ENCODE measurements around the gene PRRT1B.
"Not testable (repeated sequence)": the region's sequence is repeated elsewhere in the genome, so short reads cannot be mapped to it uniquely, and the experiment has no call there.

The PRRT1B gene

DNA sequence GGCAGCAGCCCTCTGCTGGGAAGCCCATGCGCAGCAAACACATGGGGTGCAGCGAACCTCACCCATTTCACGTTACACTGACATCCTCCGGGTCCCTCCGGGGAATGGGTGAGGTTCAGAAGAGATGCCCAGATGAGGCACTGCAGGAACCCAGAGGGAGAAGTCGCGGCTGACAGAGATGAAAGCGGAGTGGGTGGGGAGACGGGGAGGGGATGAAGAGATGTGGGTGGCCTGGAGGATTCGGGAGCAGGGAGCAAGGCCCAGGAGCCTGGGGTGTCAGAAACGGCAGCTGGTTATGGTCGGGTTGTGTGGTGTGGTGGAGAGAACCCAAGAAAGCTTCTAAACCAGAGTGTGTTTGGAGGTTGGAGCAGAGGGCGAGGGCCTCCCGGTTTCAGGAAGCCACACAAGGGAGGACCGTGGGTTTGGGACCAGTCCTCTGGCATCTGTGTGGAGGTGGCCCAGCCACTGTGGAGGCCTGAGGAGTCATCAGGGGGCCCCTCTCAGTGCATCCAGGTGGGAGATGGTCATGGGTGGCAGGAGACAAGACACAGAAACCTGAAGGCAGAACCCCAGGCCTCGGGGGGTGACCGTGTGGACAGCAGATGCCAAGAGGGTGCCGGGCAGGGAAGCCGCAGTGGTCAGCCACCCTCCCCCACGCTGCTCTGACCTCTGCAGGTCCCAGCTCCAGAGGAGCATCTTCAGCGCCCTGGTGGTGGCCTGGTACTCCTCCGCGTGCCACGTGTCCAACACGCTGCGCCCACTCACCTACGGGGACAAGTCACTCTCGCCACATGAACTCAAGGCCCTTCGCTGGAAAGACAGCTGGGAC is 22.9 kb upstream of the PRRT1B start:
- no peak for DNase-seq (ENCODE audit: low spot score)

DNA sequence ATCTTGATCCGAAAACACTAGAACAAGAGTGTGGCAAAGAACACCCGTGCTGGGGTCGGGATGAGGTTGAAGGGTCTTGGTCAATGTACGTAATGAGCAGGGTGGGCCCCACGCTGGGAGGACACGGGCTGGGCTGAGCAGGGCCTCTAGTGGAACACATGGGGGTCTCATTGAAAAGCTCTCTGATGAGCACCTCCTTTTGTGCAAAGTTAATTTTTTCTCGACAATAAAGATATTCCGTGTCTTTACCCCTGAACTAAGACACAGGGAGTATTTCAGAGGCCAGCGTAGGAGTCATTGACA is 22.3 kb upstream of the PRRT1B start:
- no peak for DNase-seq (ENCODE audit: low spot score)

DNA sequence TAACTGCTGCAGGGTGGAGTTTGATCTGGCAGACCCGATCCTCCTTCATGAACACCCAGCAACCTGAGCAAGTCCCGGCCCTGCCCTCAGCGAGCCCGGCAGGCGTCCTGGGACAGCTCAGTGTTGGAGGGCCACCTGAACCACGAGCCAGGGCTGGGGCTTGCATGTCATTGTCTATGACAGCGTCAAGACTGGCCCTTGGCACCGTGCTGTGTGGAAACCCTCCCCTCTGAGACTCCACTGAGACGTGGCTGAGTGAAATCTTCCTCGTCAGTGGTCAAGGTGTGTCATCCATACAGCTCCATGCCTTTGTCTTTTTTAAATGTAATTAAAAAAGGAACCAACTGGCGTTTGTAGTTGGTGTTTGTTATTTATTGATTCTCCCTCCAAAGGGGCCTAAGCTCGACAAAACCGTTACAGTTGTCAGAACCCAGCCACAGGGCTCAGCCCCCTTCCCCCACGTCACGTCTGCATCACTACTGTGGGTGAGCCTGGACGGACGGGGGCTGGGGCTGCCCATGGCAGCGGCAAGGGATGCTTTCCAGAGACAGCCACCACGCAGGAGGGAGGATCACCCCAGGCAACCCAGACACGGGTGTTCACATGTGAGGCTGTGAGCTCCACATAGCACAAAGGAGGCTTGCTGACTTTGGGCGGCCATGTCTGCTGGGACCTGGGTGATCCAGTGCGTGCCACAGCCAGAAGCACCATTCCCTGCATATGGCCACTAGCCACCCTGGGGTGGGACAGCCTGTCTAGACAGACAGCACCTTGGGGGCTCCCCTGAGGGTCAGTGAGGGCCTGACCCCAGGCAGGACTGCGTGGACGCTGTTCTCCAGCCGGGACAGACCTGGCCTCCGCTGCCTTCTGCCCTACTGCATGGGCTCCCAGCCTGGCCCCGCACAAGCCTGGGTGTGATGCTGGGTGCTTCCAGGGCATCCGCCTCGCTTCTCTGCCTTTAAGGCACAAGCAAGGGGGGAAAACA is 21.6 kb upstream of the PRRT1B start:
- no peak for DNase-seq (ENCODE audit: low spot score)

DNA sequence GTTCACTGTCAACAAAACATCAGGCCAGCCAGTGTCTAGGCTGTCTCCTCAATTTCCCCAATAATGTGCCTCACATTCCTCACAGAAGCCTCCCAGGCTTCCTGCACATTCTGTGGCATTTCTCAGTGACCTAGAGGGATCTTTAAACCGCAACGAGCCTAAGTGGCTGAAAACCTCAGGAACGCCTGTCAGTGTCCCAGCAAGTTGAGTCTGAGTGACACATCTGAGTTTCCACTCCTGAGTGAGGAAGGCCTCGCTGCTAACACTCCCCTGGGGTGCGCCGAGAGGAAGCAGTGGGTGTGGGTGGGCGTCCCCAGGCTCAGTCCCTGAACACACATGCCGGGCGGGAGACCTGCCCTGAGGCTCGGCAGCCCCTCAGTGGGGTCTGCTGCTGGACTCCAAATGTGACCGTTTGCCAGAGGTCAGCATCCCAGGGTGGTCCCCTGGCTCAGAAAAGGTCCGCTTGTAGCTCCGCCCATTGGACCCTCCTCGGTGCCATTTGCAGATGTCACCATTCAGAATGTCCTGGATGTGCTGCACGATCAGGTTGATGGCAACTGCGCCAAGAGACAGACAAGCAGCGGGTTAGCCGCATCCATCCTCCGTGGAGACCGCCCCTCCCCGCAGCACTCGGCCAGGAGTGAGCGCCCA is 20.5 kb upstream of the PRRT1B start:
- no peak for DNase-seq (ENCODE audit: low spot score)

DNA sequence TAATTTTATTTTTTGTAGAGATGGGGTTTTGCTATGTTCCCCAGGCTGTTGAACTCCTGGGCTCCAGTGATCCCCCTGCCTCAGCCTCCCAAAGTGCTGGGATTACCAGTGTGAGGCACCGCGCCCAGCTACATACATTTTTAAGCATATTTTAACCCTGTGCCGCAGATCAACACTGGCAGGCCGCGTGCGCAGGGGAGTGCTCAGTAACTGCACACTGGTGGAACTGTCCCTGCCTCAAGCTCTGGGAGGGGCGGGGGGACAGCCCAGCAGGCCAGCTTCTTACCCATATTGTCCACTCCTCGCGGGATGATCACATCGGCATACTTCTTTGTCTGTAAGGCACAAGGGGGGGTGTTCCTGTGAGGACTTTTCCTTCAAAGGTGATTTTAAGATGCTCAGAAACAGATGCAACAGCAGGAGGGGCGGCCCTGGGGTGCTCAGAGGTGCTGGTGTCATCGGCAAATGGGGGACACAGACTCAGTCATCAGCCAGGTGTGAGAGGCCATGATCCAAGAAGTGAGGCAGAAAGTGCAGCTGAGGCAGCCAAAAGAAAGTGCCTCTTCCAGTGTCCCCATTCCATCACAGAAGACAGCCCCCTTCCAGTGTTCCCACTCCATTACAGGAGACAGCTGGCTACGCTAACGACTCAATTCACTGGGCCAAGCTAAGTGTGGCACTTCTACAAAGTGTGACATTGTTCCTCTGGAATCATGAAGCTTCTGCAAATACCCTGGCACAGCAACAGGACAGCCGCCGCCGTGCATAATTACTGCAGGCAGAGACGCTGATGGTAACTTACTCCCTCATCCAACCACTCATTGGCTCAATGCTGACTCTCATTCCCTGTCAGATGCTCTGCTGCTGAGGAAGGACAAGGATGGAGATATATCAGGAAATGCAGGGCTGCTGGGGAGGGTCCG is 19.4 kb upstream of the PRRT1B start:
- DNase-seq (ENCODE audit: low spot score): no peak

DNA sequence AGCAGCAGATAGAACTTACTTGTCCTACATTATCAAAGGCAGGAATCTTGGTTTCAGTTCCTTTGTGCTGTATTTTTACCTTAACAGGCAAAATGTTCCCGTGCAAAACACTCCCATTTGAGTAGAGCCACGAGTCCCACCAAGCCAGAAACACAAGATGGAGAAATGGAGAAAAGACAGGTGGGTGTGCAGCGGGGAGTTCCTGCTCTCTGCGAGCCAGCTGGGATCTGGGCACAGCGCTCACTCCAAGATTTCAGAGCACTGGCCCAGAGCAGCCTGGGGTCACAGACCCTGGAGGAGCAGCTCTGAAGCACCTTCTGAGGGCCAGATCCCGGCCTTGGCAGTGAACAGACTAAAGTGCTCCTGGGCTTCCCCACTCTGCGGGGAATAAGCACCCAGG is 17.1 kb upstream of the PRRT1B start:
- DNase-seq (ENCODE audit: low spot score): no peak

DNA sequence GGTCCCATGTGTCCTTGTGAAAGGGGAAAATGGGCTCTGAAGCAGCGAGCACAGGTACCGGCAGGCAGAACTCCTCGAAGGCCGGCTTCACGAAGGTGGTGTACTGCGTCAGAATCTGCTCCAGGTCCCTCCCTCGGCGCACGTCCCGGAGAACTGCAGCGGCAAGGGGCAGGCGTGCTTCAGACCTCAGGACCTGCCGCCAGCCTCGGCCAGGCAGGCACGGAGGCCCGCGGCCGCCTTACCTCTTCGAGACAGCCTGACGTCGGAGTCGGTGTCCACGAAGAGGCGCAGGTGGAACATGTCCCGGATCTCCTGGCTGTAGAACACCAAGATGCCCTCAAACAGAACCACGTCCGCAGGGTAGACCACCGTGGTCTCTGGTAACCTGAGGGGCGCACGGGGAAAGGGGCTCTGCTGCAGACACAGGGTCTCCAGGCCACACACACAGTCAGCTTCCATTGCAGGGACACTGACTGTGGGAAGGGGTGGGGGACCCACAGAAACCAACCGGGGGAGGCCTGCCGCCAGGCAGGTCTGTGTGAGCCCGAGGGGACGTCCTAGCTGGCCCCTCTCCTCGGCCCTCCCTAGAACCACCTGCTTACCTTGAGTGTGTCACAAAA is 16.3 kb upstream of the PRRT1B start:
- no peak for DNase-seq (ENCODE audit: low spot score)

DNA sequence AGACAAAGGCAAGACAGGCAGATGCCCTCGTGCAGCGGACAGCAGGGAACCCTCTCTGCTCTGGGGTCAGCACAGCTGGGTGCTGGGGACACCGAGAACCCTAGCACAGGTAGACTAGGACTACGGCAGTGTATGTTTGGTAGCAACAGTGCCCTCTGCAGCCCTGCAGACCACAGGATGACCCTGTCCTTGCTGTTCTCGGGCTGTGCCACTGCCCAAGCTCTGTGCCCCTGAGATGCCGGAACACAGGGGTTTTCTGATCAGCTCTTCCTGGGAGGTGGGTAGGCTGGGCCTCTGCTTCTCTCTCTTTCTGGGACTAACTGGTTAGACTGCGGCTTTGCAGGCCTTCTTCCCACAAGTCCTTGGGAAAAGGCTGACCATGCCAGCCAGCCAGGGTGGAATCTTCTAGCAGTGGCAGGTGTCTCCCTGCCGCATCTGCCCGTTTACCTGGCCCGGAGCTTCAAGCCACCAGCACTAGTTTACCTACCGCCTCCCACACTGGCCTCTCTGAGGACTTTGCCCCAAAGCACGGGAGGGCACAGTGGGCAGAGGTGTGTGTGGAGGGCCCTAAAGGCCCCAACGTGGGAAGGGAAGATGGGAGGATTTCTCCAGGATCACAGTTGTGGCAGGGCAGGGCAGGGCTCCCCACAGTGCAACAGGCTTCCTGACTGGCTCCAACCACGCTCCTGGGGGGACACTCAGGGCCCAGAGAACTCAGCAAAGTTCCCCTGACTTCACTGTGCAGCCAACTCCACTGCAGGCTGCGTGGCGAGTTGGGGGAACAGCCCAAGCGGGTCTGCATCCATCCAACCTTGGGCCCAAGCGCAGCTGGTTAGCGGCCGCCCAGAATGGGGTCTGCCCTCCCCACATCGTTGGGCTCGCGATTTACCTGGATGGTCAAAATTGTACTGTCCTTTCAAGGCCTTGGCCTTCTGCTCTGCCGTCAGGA is 15.5 kb upstream of the PRRT1B start:
- DNase-seq (ENCODE audit: low spot score): no peak

DNA sequence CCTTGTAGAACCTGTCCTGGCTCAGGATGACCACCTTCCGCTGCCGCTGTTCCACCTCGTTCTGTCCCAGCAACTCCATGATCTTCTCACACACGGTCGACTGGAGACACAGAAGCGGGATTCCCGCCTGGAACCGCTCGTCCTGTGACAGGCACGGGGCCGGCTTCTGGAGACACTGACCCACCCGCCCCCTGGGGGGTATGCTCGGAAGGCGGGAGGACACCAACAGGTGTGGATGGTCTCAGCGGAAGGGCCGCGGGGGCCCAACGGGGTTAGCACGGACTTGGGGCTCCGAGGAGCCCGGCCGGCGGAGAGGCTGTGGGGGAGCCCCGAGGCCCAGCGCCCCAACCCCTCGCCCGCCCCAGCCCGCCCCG is 14.8 kb upstream of the PRRT1B start:
- peak; percentile 13 for DNase-seq (ENCODE audit: low spot score)

DNA sequence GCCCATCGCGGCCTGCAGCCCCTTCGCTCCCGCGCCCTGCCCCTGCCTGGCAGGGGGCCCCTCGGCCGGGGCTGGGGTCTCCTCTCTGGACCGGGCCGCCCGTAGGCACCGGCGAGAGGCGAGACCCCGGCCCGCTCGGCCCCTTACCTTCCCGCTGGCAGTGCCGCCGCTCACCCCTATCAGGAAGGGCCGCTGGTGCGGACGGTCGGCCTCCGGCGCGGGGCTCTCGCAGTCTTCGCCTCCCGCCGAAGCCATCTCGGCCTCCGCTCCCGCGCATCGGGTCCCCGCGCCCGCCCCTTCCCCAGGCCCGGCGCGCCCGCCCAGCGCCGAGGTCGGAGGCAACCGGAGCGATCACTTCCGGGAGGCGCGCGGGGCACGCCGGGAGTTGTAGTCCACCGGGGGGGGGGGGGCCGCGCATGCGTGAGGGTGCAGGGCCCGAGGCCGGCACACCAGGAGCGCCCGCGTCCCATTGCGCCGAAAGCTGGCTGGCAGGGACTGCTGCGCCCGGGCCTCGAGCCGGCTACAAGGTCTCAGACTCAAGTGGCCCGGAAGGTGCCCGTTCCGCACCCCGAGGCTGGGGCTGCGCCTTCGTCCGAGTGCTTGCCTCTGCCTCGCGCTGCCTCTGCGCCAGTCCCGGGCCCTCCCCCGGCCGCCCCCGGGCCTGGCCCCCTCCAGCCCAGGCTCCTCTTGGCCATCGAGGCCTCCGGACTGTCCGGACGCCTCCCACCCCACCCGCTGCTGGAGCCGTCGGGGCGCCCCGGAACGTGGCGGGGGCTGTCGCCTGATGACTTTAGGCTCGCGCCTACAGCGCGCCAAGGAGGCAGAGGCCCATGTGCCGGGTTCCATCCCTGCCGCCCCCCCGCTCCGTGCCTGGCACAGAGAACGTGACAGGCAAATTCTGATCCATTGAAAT is 14.1 kb upstream of the PRRT1B start, which contains the start of gene UCK1:
Gene UCK1 (minus strand): TSS at position 344 of the 913 bp plus-strand sequence. CDS start 89 bp downstream, at position 255.
- DNase-seq (ENCODE audit: low spot score): peak; percentile 77

DNA sequence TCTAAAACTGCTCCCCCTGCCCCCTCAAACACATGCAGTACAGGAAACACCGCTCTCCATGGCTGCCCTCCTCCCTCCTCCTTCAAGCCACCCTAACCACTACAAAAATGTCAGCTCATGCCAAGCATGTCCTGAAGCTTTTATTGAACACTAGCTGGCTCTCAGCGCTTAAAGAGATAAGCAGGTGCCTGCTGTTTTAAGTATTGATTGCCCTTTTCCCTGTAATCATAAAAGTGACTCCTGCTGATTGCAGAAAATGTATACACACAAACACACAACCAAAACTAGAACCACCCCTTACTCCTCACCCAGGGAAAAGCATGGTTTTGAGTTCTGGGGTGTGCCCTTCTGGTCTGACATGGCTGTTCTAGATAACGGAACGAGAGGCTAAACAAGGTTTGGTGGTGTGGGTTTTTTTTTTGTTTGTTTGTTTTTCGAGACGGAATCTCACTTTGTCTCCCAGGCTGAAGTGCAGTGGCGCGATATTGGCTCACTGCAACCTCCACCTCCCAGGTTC is 10.5 kb upstream of the PRRT1B start:
- DNase-seq (ENCODE audit: low spot score): no peak

DNA sequence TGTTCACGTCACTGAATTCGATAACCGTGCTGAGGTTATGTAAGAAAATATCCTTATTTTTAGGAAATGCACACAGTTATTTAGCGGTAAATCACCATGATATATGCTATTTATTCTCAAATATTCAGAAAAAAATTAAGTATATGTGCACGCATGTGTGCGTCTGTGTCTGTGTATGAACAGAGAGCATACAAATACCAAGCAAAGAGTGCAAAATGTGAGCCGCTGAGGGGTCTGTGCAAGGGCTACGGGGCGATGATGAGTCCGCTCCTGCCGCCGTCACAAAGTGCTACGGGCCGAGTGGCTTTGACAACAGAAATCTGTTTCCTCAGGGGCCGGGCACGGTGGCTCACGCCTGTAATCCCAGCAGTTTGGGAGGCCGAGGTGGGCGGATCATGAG is 7.4 kb upstream of the PRRT1B start:
- DNase-seq (ENCODE audit: low spot score): no peak

DNA sequence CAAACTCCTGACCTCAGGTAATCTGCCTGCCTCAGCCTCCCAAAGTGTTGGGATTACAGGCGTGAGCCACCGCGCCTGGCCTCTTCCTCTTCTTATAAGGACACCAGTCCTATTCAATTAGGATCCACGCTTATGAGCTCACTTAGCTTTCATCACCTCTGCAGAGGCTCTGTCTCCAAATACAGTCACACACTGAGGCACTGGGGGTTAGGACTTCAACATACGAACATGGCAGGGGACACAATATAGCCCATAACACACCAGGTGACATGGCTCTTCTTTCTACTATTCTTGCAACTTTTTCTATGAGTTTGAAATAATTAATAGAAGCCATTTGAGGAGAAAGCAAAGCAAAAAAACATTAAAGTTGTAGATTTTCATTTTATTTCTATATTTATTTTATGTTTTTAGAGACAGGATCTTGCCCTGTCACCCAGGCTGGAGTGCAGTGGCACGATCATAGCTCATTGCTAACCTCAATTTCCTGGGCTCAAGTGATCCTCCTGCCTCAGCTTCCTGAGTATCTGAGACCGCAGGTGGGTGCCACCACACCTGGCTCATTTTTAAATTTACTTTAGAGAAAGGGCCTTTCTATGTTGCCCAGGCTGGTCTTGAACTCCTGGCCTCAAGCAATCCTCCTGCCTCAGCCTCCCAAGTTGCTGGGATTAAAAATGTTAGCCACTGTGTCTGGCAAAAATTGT is 6.0 kb upstream of the PRRT1B start:
- DNase-seq (ENCODE audit: low spot score): no peak

DNA sequence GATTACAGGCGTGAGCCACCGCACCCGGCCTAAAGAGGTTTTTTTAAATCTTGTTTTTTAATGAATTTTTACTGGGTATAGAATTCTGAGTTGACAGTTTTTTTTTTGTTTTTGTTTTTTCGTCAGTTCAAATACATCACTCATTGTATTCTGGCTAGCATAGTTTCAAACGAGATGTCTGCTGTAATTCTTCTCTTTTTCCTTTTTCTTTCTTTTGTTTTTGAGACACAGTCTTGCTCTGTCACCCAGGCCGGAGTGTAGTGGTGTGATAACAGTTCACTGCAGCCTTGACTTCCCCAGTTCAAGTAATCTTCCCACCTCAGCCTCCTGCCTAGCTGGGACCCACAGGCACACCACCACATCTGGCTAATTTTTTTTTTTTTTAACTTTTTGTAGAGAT is 2.2 kb upstream of the PRRT1B start:
- DNase-seq (ENCODE audit: low spot score): no peak

DNA sequence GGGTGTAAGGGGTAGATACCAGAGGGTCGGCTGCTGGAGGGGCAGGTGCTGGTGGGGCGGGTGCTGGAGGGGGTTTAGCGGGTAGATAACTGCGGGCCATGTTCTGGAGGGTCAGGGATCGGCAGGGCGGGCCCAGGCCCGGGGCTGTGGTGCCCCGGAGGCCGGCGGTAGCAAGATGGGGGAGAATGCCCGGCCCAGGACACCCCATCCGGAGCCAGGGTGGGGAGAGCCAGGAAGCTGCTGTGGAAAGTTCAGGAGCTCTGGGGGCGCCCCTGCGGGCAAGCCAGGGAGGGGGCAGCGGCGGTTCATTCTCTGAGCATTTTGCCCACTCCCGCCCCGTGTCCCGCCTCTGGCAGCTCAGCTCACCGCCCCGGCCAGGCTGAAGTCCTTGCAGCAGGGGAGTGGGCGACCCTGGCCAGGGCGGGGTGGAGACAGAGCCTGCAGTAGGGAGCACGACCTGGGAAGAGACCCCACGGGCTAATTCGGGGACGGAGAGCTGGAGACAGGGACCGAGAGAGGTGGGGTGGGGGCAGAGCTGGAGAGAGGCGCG is 538 bp downstream of the PRRT1B start:
- DNase-seq (ENCODE audit: low spot score): no peak

DNA sequence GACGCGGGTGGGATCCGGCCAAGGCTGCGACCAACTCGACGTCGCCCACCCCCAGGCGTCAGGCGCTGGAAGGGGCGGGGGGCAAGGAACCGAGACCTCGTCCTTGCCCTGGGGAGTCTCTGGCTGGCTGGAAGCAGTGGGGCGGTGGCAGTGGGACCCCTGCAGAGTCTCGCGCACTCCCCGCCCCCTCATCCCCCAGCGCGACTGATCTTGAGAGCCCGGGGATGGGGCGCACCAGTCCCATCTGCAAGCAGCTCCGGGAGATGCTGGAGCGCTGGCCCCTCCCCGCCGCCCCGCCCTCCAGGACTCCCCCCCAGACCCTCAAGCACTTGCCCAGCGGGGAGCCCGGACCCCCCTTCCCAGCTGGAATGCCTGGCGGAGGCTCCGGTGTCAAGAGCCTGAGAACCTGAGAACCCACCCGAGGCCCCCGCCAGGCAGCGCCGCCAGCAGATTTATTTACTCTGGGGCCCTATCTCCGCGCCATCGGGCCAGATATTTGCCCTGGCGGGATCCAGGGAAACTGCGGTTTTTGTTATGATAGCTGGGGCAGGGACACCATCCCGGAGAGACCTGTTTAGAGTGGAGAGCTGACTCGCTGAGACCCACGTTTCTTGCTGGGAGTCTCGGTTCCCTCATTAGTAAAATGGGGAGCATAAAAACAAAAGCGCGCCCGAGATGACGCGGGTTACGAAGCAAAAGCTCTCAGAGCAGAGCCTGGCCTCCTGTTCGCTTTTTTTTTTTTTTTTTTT is 1.2 kb downstream of the PRRT1B start:
- DNase-seq (ENCODE audit: low spot score): no peak

DNA sequence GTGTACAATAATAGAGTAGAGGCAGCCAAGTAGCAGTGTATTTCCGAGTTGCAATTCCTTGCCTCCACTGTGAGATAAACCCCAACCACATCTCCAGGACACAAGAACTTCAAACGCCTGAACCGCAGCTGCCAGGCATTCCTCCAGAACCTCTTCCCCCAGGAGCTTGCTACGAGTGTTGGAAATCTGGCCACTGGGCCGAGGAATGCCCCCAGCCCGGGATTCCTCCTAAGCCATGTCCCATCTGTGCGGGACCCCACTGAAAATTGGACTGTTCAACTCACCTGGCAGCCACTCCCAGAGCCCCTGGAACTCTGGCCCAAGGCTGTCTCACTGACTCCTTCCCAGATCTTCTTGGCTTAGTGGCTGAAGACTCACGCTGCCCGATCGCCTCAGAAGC is 3.9 kb downstream of the PRRT1B start:
- DNase-seq (ENCODE audit: low spot score): not testable (repeated sequence)
